Endothelial cell of umbilical vein (primary cell): ENCODE measurements around the gene KCNF1.

ENCODE experiments used
- CTCF ChIP-seq, 2 donors: IDR thresholded peaks; 1 replicate in 1 of 2; 2 replicates in 1 of 2; pipeline ENCODE4 v1.5.1; 2011; ENCODE audit warnings: low read length in 2 of 2, mild to moderate bottlenecking in 2 of 2, moderate library complexity in 2 of 2, control low read depth in 1 of 2, inconsistent platforms in 1 of 2, low read depth in 1 of 2; ENCODE audit not compliant: insufficient read depth in 1 of 2; ENCODE audit errors: extremely low read depth in 1 of 2
- EZH2 ChIP-seq: IDR thresholded peaks from 2 replicates; pipeline ENCODE4 v1.6.1; 2012; ENCODE audit warnings: borderline replicate concordance, low read depth, mild to moderate bottlenecking, moderate library complexity, low read length, inconsistent platforms; ENCODE audit not compliant: severe bottlenecking
- FOS ChIP-seq: IDR thresholded peaks from 2 replicates; pipeline ENCODE4 v1.6.1; 2011; ENCODE audit warnings: mild to moderate bottlenecking, low read length, moderate library complexity, borderline replicate concordance; ENCODE audit not compliant: insufficient read depth
- GATA2 ChIP-seq: IDR thresholded peaks from 2 replicates; pipeline ENCODE4 v1.7.0; 2011; ENCODE audit warnings: low read depth, mild to moderate bottlenecking, moderate library complexity, mixed read lengths, low read length; ENCODE audit not compliant: insufficient read length, insufficient read depth
- JUN ChIP-seq: IDR thresholded peaks from 2 replicates; pipeline ENCODE4 v1.6.1; 2011; ENCODE audit warnings: borderline replicate concordance, low read depth; ENCODE audit not compliant: insufficient read length, insufficient read depth
- MAX ChIP-seq: IDR thresholded peaks from 2 replicates; pipeline ENCODE4 v1.6.1; 2011; ENCODE audit not compliant: insufficient read depth, insufficient read length
- MYC ChIP-seq: IDR thresholded peaks from one replicate; pipeline ENCODE4 v1.6.1; 2011; ENCODE audit warnings: mild to moderate bottlenecking, low read depth, low read length
- POLR2A ChIP-seq: IDR thresholded peaks from 2 replicates; pipeline ENCODE4 v1.6.1; 2012; ENCODE audit warnings: low read depth, mild to moderate bottlenecking, control low read depth, low read length
- POLR2AphosphoS5 ChIP-seq: IDR thresholded peaks from 2 replicates; pipeline ENCODE4 v1.6.1; 2012; ENCODE audit warnings: low read depth, mild to moderate bottlenecking, control low read depth, low read length, moderate library complexity; ENCODE audit not compliant: insufficient read depth

- no peak for TF ChIP-seq CTCF (IDR thresholded peaks at IDR 0.05; ENCODE audit: extremely low read depth in 1 of 2, insufficient read depth in 1 of 2, low read depth in 1 of 2, low read length in 2 of 2)
- TF ChIP-seq MYC, result no peak
- no peak for TF ChIP-seq FOS
- no peak for TF ChIP-seq POLR2A
- no peak for TF ChIP-seq EZH2
- TF ChIP-seq POLR2AphosphoS5, result no peak
- TF ChIP-seq MAX, result no peak
- TF ChIP-seq JUN, result no peak
- TF ChIP-seq GATA2, result no peak
These were observed 18.9 kb upstream of the KCNF1 start for GRCh38 chr2:10892796-10893350.
